SK-N-MC (cell line): ENCODE data around the gene GGACT.

Source experiments
- EZH2 ChIP-seq: fragments of 200-600 bp; sonication (generic); IDR thresholded peaks from one replicate; pipeline ENCODE4 v1.6.1; 2017; ENCODE audit warnings: antibody characterized with exemption
- FOXP2 ChIP-seq: optimal IDR thresholded peaks from 2 replicates; pipeline ENCODE3; 2011; ENCODE audit warnings: mild to moderate bottlenecking, moderate library complexity; ENCODE audit not compliant: insufficient read depth; ENCODE audit errors: extremely low read length, control extremely low read depth
- POLR2AphosphoS5 ChIP-seq: IDR thresholded peaks from 2 replicates; pipeline ENCODE4 v1.6.1; 2012; ENCODE audit warnings: mild to moderate bottlenecking, low read depth, low read length, borderline replicate concordance

DNA sequence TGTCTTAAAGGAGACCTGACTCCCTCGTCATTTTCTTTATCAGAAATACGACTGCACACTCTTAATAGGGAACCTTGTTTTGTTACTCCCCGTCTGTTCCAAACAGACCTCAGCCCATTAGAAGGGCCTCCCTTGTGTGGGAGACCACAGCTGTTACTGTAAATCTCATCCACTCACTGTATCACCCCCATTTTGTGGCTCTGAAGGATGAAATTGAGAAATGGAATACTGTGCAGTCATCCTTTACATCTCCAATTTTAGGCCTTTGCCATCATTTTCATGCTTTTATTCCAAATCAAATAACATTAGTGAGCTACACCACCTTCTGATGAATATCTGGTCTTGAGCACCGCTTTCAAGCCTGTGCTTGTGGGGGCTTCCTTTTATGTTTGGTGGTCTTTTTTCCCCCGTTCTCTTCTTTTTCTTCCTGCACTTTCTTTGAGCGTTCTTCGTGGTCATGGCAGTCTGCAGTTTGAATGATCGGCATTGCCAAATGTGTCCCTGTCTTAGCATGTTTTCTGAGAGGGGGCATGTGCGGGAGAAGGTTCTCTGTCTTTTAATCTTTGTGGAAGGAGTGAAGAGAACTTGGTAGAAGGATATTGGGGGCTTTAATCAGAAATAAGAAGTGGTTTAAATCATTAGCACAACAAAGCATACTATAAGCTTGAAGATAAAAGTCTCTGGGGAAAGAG is 65.8 kb downstream of the GGACT start:
- no peak for TF ChIP-seq EZH2
- TF ChIP-seq POLR2AphosphoS5: no peak
- no peak for TF ChIP-seq FOXP2
